Middle frontal gyrus (tissue), 1 donor: ENCODE data around the gene TRIM69.
"Not testable (repeated sequence)": the region's sequence is repeated elsewhere in the genome, so short reads cannot be mapped to it uniquely, and the experiment has no call there.

ENCODE experiments used
- DNase-seq: peaks from one replicate; pipeline ENCODE4 v3.0.0-alpha.2; 2015; ENCODE audit warnings: low spot score; ENCODE audit errors: extremely low spot score

Gene TRIM69

GRCh38 chr15:44736181-44736765, at the start of gene TRIM69:
TSS of gene TRIM69 (plus strand) at chr15:44736528. CDS start at chr15:44736705, 177 bp downstream.
- no peak for DNase-seq

GRCh38 chr15:44689318-44689717, 47.0 kb upstream of the TRIM69 start:
- not testable (repeated sequence) for DNase-seq

GRCh38 chr15:44690245-44690644, 46.1 kb upstream of the TRIM69 start:
- not testable (repeated sequence) for DNase-seq

- no peak for DNase-seq
Observed at GRCh38 chr15:44692659-44693058, 43.7 kb upstream of the TRIM69 start.

- DNase-seq: no peak
Observed at GRCh38 chr15:44694416-44694815, 41.9 kb upstream of the TRIM69 start.

- no peak for DNase-seq
Observed at GRCh38 chr15:44695294-44695693, 41.0 kb upstream of the TRIM69 start.

GRCh38 chr15:44697014-44697413, 39.3 kb upstream of the TRIM69 start:
- no peak for DNase-seq

GRCh38 chr15:44698641-44699040, 37.7 kb upstream of the TRIM69 start:
- DNase-seq: no peak

GRCh38 chr15:44700676-44701075, 35.7 kb upstream of the TRIM69 start:
- DNase-seq: not testable (repeated sequence)

- DNase-seq: no peak
Observed at GRCh38 chr15:44705986-44706385, 30.3 kb upstream of the TRIM69 start.

- no peak for DNase-seq
Observed at GRCh38 chr15:44706401-44706800, 29.9 kb upstream of the TRIM69 start.

- DNase-seq: no peak
Observed at GRCh38 chr15:44706946-44707636, 29.2 kb upstream of the TRIM69 start.

- DNase-seq: no peak
Observed at GRCh38 chr15:44710236-44711095, 25.9 kb upstream of the TRIM69 start.

- DNase-seq: peak; percentile 91
Observed at GRCh38 chr15:44711096-44711742, 25.1 kb upstream of the TRIM69 start, which contains the start of the genes B2M and PATL2. TSS of gene B2M (plus strand) at chr15:44711517. CDS start at chr15:44711547, 30 bp downstream. TSS of gene PATL2 (minus strand) at chr15:44711323. CDS start at chr15:44676490, 34,833 bp downstream.

- DNase-seq: no peak
Observed at GRCh38 chr15:44711743-44712345, 24.5 kb upstream of the TRIM69 start.

GRCh38 chr15:44712346-44713005, 23.9 kb upstream of the TRIM69 start:
- DNase-seq: no peak

- DNase-seq: no peak
Observed at GRCh38 chr15:44713006-44713966, 23.0 kb upstream of the TRIM69 start.

GRCh38 chr15:44715142-44715796, 21.1 kb upstream of the TRIM69 start:
- DNase-seq: no peak
